Loucy (cell line): ENCODE data around the gene MATCAP1.
A peak's percentile ranks its signal among the peaks of the same experiment; 100 is the strongest.

Experiments used
- H2AFZ ChIP-seq: fragments of 200-600 bp; sonication (generic); 2 replicates; pipeline ENCODE4 v1.6.0; 2016; ENCODE audit warnings: antibody characterized with exemption, mild to moderate bottlenecking, low read length, moderate library complexity
- H3F3A ChIP-seq: fragments of 200-600 bp; 2 replicates; pipeline ENCODE4 v1.6.0; 2016; ENCODE audit warnings: antibody characterized with exemption, low read depth, mild to moderate bottlenecking
- H3K27me3 ChIP-seq: fragments of 200-600 bp; sonication (generic); 2 replicates; pipeline ENCODE4 v1.6.1; 2014; ENCODE audit warnings: low read length, mild to moderate bottlenecking; ENCODE audit not compliant: insufficient read depth, poor library complexity, severe bottlenecking
- H3K36me3 ChIP-seq: fragments of 200-600 bp; sonication (generic); 2 replicates; pipeline ENCODE4 v1.6.1; 2016; ENCODE audit warnings: low read length; ENCODE audit not compliant: insufficient read depth
- H3K4me1 ChIP-seq: fragments of 200-600 bp; sonication (generic); 2 replicates; pipeline ENCODE4 v1.5.1; 2014; ENCODE audit warnings: low read length, mild to moderate bottlenecking; ENCODE audit not compliant: insufficient read depth, poor library complexity, severe bottlenecking
- H3K4me2 ChIP-seq: fragments of 200-600 bp; sonication (generic); 2 replicates; pipeline ENCODE4 v1.6.0; 2014; ENCODE audit warnings: antibody characterized with exemption, low read length, low read depth, mild to moderate bottlenecking; ENCODE audit not compliant: poor library complexity, severe bottlenecking
- H3K4me3 ChIP-seq: fragments of 200-600 bp; sonication (generic); 2 replicates; pipeline ENCODE4 v1.5.1; 2014; ENCODE audit warnings: low read length, mild to moderate bottlenecking, mixed read lengths; ENCODE audit not compliant: poor library complexity, severe bottlenecking
- H3K79me2 ChIP-seq: fragments of 200-600 bp; sonication (generic); 2 replicates; pipeline ENCODE4 v1.6.1; 2014; ENCODE audit warnings: low read length; ENCODE audit not compliant: insufficient read depth
- H3K9ac ChIP-seq: fragments of 200-600 bp; sonication (generic); 2 replicates; pipeline ENCODE4 v1.6.0; 2014; ENCODE audit warnings: mild to moderate bottlenecking, low read depth, low read length, moderate library complexity; ENCODE audit not compliant: poor library complexity, severe bottlenecking
- H3K9me2 ChIP-seq: fragments of 200-600 bp; sonication (generic); replicated peaks from 2 replicates; pipeline ENCODE4 v1.6.1; 2016; ENCODE audit warnings: low read depth, low read length, mixed read lengths
- H3K9me3 ChIP-seq: fragments of 200-600 bp; sonication (generic); 2 replicates; pipeline ENCODE4 v1.6.1; 2014; ENCODE audit warnings: mild to moderate bottlenecking, antibody characterized with exemption, low read length, low read depth; ENCODE audit not compliant: insufficient read depth
- H4K20me1 ChIP-seq: fragments of 200-600 bp; sonication (generic); 2 replicates; pipeline ENCODE4 v1.6.0; 2014; ENCODE audit warnings: antibody characterized with exemption, low read length, mild to moderate bottlenecking; ENCODE audit not compliant: insufficient read depth, poor library complexity, severe bottlenecking
- EZH2phosphoT487 ChIP-seq: fragments of 200-600 bp; IDR thresholded peaks from 2 replicates; pipeline ENCODE4 v1.6.1; 2018; ENCODE audit warnings: antibody characterized with exemption, mild to moderate bottlenecking, moderate library complexity, borderline replicate concordance
- TF ChIP-seq, protein P1 (sequence below): fragments of 200-600 bp; sonication (generic); conservative IDR thresholded peaks from 2 replicates; pipeline ENCODE4 v1.5.1; 2014; ENCODE audit warnings: mild to moderate bottlenecking, antibody characterized with exemption, low read length

MATCAP1 gene

DNA sequence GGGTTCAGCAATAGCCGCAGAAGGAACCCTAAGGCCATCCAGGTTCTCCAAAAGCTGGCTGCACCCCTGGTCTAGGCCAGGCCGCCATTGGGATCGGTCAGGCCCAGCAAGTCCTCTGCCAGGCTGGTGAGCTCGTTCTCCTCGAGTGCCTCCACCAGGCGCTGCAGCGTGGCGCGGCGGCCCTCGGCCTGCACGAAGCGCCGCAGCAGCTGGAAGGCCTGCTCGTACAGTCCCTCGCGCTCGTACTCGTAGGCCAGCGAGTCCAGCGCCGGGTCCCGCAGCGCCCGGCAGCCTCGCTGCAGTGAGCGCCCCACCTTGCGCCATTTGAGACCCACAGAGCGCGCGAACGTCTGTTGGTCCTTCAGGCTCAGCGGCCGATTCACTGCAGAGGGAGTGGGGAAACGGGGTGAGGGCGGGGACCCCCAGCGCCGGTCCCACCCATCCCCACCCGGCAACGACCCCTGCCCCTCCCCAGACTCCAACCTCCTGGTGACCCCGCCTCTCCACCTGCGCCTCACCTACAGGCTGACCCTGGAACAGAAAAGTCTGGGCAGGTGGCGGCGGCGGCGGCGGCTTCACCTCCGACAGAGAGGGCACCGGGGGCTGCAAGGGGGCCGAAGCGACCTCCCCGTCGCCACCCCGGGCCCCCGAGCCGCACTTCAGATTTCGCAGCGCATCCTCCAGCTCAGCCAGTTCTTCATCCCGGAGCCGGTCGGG, 29.0 kb downstream of the MATCAP1 start:
- no peaks in the 10 kb centered on the region for H3K9me2 ChIP-seq
- TF ChIP-seq, protein P1, sequence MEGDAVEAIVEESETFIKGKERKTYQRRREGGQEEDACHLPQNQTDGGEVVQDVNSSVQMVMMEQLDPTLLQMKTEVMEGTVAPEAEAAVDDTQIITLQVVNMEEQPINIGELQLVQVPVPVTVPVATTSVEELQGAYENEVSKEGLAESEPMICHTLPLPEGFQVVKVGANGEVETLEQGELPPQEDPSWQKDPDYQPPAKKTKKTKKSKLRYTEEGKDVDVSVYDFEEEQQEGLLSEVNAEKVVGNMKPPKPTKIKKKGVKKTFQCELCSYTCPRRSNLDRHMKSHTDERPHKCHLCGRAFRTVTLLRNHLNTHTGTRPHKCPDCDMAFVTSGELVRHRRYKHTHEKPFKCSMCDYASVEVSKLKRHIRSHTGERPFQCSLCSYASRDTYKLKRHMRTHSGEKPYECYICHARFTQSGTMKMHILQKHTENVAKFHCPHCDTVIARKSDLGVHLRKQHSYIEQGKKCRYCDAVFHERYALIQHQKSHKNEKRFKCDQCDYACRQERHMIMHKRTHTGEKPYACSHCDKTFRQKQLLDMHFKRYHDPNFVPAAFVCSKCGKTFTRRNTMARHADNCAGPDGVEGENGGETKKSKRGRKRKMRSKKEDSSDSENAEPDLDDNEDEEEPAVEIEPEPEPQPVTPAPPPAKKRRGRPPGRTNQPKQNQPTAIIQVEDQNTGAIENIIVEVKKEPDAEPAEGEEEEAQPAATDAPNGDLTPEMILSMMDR = no peak
- no peak for TF ChIP-seq EZH2phosphoT487
- peaks cover 14% of the 10 kb centered on the region for H3K4me1 ChIP-seq
- peaks cover 5% of the 10 kb centered on the region; the same call in 1 of the 2 replicates for H3K79me2 ChIP-seq
- no peaks in the 10 kb centered on the region for H3K27me3 ChIP-seq
- H2AFZ ChIP-seq = no peak overlapping the region
- peak overlapping the region; percentile 52 for H3K4me2 ChIP-seq
- H3F3A ChIP-seq = no peaks in the 10 kb centered on the region
- peaks cover 6% of the 10 kb centered on the region for H4K20me1 ChIP-seq
- no peak overlapping the region for H3K4me3 ChIP-seq
- H3K9me3 ChIP-seq = no peaks in the 10 kb centered on the region
- no peaks in the 10 kb centered on the region for H3K36me3 ChIP-seq
- no peak overlapping the region for H3K9ac ChIP-seq

DNA sequence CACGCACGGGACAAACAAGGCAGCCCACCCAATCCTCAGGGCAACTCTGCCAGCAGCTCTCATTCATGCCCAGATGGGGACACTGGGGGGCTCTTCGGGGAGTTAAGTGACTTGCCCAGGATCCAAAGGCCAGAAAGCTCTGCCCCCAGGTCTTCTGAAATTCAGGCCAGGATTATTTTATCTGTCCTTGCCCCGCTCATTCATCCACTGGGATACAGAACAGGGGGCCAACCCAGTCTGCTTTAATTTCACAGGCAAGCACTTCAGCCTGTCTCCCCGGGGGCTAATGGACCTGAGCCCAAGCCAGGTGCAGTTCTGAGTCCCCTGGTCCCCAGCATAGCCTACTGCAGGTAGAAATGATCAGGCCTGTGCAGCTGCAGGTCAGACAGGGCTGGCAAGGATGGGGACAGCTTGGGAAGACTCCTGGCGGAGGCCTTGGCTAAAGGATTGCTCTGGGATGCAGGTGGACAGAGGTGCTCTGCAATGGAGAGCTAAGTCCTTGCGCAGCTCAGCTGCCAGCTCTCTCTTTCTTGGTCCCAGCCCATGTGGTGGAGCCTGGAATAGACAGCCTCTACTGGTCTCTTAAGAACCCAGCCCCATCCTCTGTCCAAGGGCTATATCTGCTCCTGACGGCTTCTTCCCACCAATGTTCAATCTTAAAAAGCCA, 32.2 kb downstream of the MATCAP1 start:
- Histone ChIP-seq H3K36me3 (peaks cover 21% of the 10 kb centered on the region; the same call in 1 of the 2 replicates), H3K4me2 (peak overlapping the region; percentile 63), H3K9me2 (no peaks in the 10 kb centered on the region), H3K9me3 (no peaks in the 10 kb centered on the region), H3K79me2 (no peaks in the 10 kb centered on the region), H3K9ac (no peak overlapping the region), H2AFZ (no peak overlapping the region), H3K4me1 (peaks cover 3% of the 10 kb centered on the region), H4K20me1 (peaks cover 3% of the 10 kb centered on the region), H3K4me3 (peak overlapping the region; percentile 71), H3K27me3 (no peaks in the 10 kb centered on the region), H3F3A (no peaks in the 10 kb centered on the region)
- no peak for TF ChIP-seq EZH2phosphoT487
- TF ChIP-seq, protein P1 = no peak

DNA sequence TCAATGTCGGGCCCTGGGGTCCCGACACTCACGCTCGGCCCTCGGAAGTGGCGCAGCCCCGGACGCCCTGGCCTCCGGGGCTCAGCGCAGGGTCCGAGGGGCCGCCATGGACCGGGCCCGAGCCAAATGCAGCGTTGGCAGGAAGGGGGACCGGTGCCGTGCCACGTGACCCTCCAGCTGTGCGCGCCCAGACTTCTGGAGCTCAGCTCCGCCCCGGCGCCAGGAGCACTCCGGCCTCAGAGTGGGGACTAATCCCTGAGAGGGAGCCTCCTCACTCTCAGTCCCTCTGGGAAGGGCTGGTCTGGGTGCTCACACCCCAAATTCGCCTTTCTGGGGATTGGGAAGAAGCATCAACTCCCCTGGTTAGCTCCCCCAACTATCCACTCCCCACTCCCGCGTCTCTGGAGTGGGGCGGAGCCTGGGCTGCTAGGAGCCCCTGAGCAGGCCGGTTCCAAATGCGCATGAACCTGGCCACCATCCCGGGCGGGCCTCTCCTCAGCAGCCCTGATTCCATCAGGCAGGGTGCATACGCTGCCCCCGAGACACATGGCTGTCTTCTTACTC, 32.8 kb downstream of the MATCAP1 start, which contains the start of gene B3GNT9:
B3GNT9 (minus strand) TSS at position 166 of the 564 bp plus-strand sequence. CDS start 513 bp downstream, outside the sequence.
- H2AFZ ChIP-seq = 0 out of 2 replicates have a peak within 1 kb of the TSS, but pooled peaks have one; percentile 27
- TF ChIP-seq, protein P1 = no peak
- no peak for TF ChIP-seq EZH2phosphoT487
- peaks cover under 1% of the 10 kb centered on the region for H4K20me1 ChIP-seq
- H3K27me3 ChIP-seq = no peaks in the 10 kb centered on the region
- no peaks in the 10 kb centered on the region for H3K9me2 ChIP-seq
- no peaks in the 10 kb centered on the region for H3K9me3 ChIP-seq
- H3K4me1 ChIP-seq = peaks cover 3% of the 10 kb centered on the region
- H3K36me3 ChIP-seq = peaks cover 27% of the 10 kb centered on the region; the same call in 1 of the 2 replicates
- peak within 1 kb of the TSS; percentile 46 for H3K9ac ChIP-seq
- peak within 1 kb of the TSS; percentile 63 for H3K4me2 ChIP-seq
- H3F3A ChIP-seq = no peaks in the 10 kb centered on the region
- H3K4me3 ChIP-seq = peak within 1 kb of the TSS; percentile 71
- no peaks in the 10 kb centered on the region for H3K79me2 ChIP-seq
